Measurements from ENCODE around the gene MTRF1L. TPM values are rescaled to one million over a fixed set of nuclear protein-coding genes. Genes with fewer than 3 reads are reported as not detected.
"Not testable (repeated sequence)": the region's sequence is repeated elsewhere in the genome, so short reads cannot be mapped to it uniquely, and the experiment has no call there.

The MTRF1L gene
- total RNA-seq, 1 experiment from 2014 or later: 17.4 TPM

GRCh38 chr6:152975204-152975915, 27.1 kb downstream of the MTRF1L start:
- H3K4me1 ChIP-seq (ENCODE audit: low read length): peaks cover 33% of the 10 kb centered on the region
- no peak overlapping the region for H3K9ac ChIP-seq (ENCODE audit: low read length)
- no peaks in the 10 kb centered on the region for H3K9me3 ChIP-seq (ENCODE audit: low read length)
- H3K4me3 ChIP-seq (ENCODE audit: low read length): no peak overlapping the region
- no peak overlapping the region for H3K27ac ChIP-seq (ENCODE audit: low read length)
- no peak overlapping the region for H2AFZ ChIP-seq (ENCODE audit: low read length)
- no peaks in the 10 kb centered on the region for H3K9me2 ChIP-seq (replicated peaks; ENCODE audit: insufficient read depth, low read length)
- no peak overlapping the region for H3K4me2 ChIP-seq (ENCODE audit: low read depth, low read length, poor library complexity, severe bottlenecking)
- H3K36me3 ChIP-seq (ENCODE audit: insufficient read depth, low read length): peaks cover 85% of the 10 kb centered on the region
- H3K79me2 ChIP-seq (ENCODE audit: low read length): peaks cover 71% of the 10 kb centered on the region
- peaks cover 54% of the 10 kb centered on the region for H4K20me1 ChIP-seq (ENCODE audit: insufficient read depth, low read depth, low read length)
- no peaks in the 10 kb centered on the region for H3K27me3 ChIP-seq (ENCODE audit: low read length)
- DNase-seq: no peak

- Histone ChIP-seq H3K79me2 (ENCODE audit: low read length) (peaks cover 57% of the 10 kb centered on the region), H3K4me2 (ENCODE audit: low read depth, low read length, poor library complexity, severe bottlenecking) (no peak overlapping the region), H4K20me1 (ENCODE audit: insufficient read depth, low read depth, low read length) (peaks cover 45% of the 10 kb centered on the region), H3K9me3 (ENCODE audit: low read length) (no peaks in the 10 kb centered on the region), H3K9me2 (replicated peaks; ENCODE audit: insufficient read depth, low read length) (no peaks in the 10 kb centered on the region), H3K4me3 (ENCODE audit: low read length) (no peak overlapping the region), H2AFZ (ENCODE audit: low read length) (no peak overlapping the region), H3K27ac (ENCODE audit: low read length) (no peak overlapping the region), H3K36me3 (ENCODE audit: insufficient read depth, low read length) (peaks cover 76% of the 10 kb centered on the region), H3K9ac (ENCODE audit: low read length) (no peak overlapping the region), H3K4me1 (ENCODE audit: low read length) (peaks cover 18% of the 10 kb centered on the region), H3K27me3 (ENCODE audit: low read length) (no peaks in the 10 kb centered on the region)
- DNase-seq: no peak
Measured at GRCh38 chr6:152973916-152974315, 28.6 kb downstream of the MTRF1L start.

GRCh38 chr6:152969688-152970418, 32.7 kb downstream of the MTRF1L start:
- Histone ChIP-seq H3K4me1 (ENCODE audit: low read length) (no peaks in the 10 kb centered on the region), H3K27ac (ENCODE audit: low read length) (no peak overlapping the region), H3K27me3 (ENCODE audit: low read length) (no peaks in the 10 kb centered on the region), H4K20me1 (ENCODE audit: insufficient read depth, low read depth, low read length) (peaks cover 15% of the 10 kb centered on the region), H3K9me2 (replicated peaks; ENCODE audit: insufficient read depth, low read length) (no peaks in the 10 kb centered on the region), H3K36me3 (ENCODE audit: insufficient read depth, low read length) (peaks cover 45% of the 10 kb centered on the region), H2AFZ (ENCODE audit: low read length) (no peak overlapping the region), H3K4me3 (ENCODE audit: low read length) (no peak overlapping the region), H3K79me2 (ENCODE audit: low read length) (peaks cover 17% of the 10 kb centered on the region), H3K9ac (ENCODE audit: low read length) (no peak overlapping the region), H3K9me3 (ENCODE audit: low read length) (no peaks in the 10 kb centered on the region), H3K4me2 (ENCODE audit: low read depth, low read length, poor library complexity, severe bottlenecking) (no peak overlapping the region)
- peak; percentile 42 for DNase-seq

- not testable (repeated sequence) for H2AFZ ChIP-seq (ENCODE audit: low read length); DNase-seq; H3K4me2 ChIP-seq (ENCODE audit: low read depth, low read length, poor library complexity, severe bottlenecking); H3K4me1 ChIP-seq (ENCODE audit: low read length); H3K79me2 ChIP-seq (ENCODE audit: low read length); H3K9me2 ChIP-seq (replicated peaks; ENCODE audit: insufficient read depth, low read length); H3K27me3 ChIP-seq (ENCODE audit: low read length); H3K27ac ChIP-seq (ENCODE audit: low read length); H4K20me1 ChIP-seq (ENCODE audit: insufficient read depth, low read depth, low read length); H3K9me3 ChIP-seq (ENCODE audit: low read length); H3K4me3 ChIP-seq (ENCODE audit: low read length); H3K9ac ChIP-seq (ENCODE audit: low read length)
- peaks cover 12% of the 10 kb centered on the region for H3K36me3 ChIP-seq (ENCODE audit: insufficient read depth, low read length)
Measured at GRCh38 chr6:152966168-152966894, 36.2 kb downstream of the MTRF1L start.

GRCh38 chr6:152959333-152959732, 43.2 kb downstream of the MTRF1L start:
- H3K4me2 ChIP-seq (ENCODE audit: low read depth, low read length, poor library complexity, severe bottlenecking): no peak overlapping the region
- DNase-seq: no peak
- no peak overlapping the region for H2AFZ ChIP-seq (ENCODE audit: low read length)
- no peaks in the 10 kb centered on the region for H3K36me3 ChIP-seq (ENCODE audit: insufficient read depth, low read length)
- no peaks in the 10 kb centered on the region for H3K27me3 ChIP-seq (ENCODE audit: low read length)
- H3K79me2 ChIP-seq (ENCODE audit: low read length): no peaks in the 10 kb centered on the region
- H3K27ac ChIP-seq (ENCODE audit: low read length): no peak overlapping the region
- H4K20me1 ChIP-seq (ENCODE audit: insufficient read depth, low read depth, low read length): no peaks in the 10 kb centered on the region
- H3K4me3 ChIP-seq (ENCODE audit: low read length): no peak overlapping the region
- H3K4me1 ChIP-seq (ENCODE audit: low read length): no peaks in the 10 kb centered on the region
- H3K9me2 ChIP-seq (replicated peaks; ENCODE audit: insufficient read depth, low read length): no peaks in the 10 kb centered on the region
- no peak overlapping the region for H3K9ac ChIP-seq (ENCODE audit: low read length)
- H3K9me3 ChIP-seq (ENCODE audit: low read length): no peaks in the 10 kb centered on the region

GRCh38 chr6:152957796-152958195, 44.7 kb downstream of the MTRF1L start:
- H3K9me2 ChIP-seq (replicated peaks; ENCODE audit: insufficient read depth, low read length): no peaks in the 10 kb centered on the region
- no peak for DNase-seq
- no peak overlapping the region for H3K4me2 ChIP-seq (ENCODE audit: low read depth, low read length, poor library complexity, severe bottlenecking)
- H2AFZ ChIP-seq (ENCODE audit: low read length): no peak overlapping the region
- no peak overlapping the region for H3K4me3 ChIP-seq (ENCODE audit: low read length)
- H3K36me3 ChIP-seq (ENCODE audit: insufficient read depth, low read length): no peaks in the 10 kb centered on the region
- H3K9me3 ChIP-seq (ENCODE audit: low read length): no peaks in the 10 kb centered on the region
- H3K9ac ChIP-seq (ENCODE audit: low read length): no peak overlapping the region
- no peaks in the 10 kb centered on the region for H4K20me1 ChIP-seq (ENCODE audit: insufficient read depth, low read depth, low read length)
- no peaks in the 10 kb centered on the region for H3K79me2 ChIP-seq (ENCODE audit: low read length)
- no peaks in the 10 kb centered on the region for H3K4me1 ChIP-seq (ENCODE audit: low read length)
- H3K27me3 ChIP-seq (ENCODE audit: low read length): no peaks in the 10 kb centered on the region
- no peak overlapping the region for H3K27ac ChIP-seq (ENCODE audit: low read length)

- no peaks in the 10 kb centered on the region for H3K9me2 ChIP-seq (replicated peaks; ENCODE audit: insufficient read depth, low read length)
- no peak overlapping the region for H3K27ac ChIP-seq (ENCODE audit: low read length)
- DNase-seq: peak; percentile 49
- H3K9ac ChIP-seq (ENCODE audit: low read length): no peak overlapping the region
- H3K4me1 ChIP-seq (ENCODE audit: low read length): no peaks in the 10 kb centered on the region
- no peaks in the 10 kb centered on the region for H3K27me3 ChIP-seq (ENCODE audit: low read length)
- no peaks in the 10 kb centered on the region for H3K79me2 ChIP-seq (ENCODE audit: low read length)
- no peaks in the 10 kb centered on the region for H4K20me1 ChIP-seq (ENCODE audit: insufficient read depth, low read depth, low read length)
- H3K4me3 ChIP-seq (ENCODE audit: low read length): no peak overlapping the region
- H3K9me3 ChIP-seq (ENCODE audit: low read length): no peaks in the 10 kb centered on the region
- no peak overlapping the region for H2AFZ ChIP-seq (ENCODE audit: low read length)
- no peaks in the 10 kb centered on the region for H3K36me3 ChIP-seq (ENCODE audit: insufficient read depth, low read length)
- H3K4me2 ChIP-seq (ENCODE audit: low read depth, low read length, poor library complexity, severe bottlenecking): no peak overlapping the region
Measured at GRCh38 chr6:152954443-152954842, 48.1 kb downstream of the MTRF1L start.

GRCh38 chr6:152952866-152953509, 49.5 kb downstream of the MTRF1L start:
- Histone ChIP-seq H3K4me3 (ENCODE audit: low read length) (no peak overlapping the region), H4K20me1 (ENCODE audit: insufficient read depth, low read depth, low read length) (no peaks in the 10 kb centered on the region), H3K4me2 (ENCODE audit: low read depth, low read length, poor library complexity, severe bottlenecking) (no peak overlapping the region), H3K9me2 (replicated peaks; ENCODE audit: insufficient read depth, low read length) (no peaks in the 10 kb centered on the region), H2AFZ (ENCODE audit: low read length) (no peak overlapping the region), H3K36me3 (ENCODE audit: insufficient read depth, low read length) (no peaks in the 10 kb centered on the region), H3K79me2 (ENCODE audit: low read length) (no peaks in the 10 kb centered on the region), H3K9ac (ENCODE audit: low read length) (no peak overlapping the region), H3K9me3 (ENCODE audit: low read length) (no peaks in the 10 kb centered on the region), H3K27me3 (ENCODE audit: low read length) (no peaks in the 10 kb centered on the region), H3K4me1 (ENCODE audit: low read length) (no peaks in the 10 kb centered on the region), H3K27ac (ENCODE audit: low read length) (no peak overlapping the region)
- peak; percentile 76 for DNase-seq
